GM18517 (cell line): ENCODE results near the gene PKHD1.

Experiments
- ATAC-seq: cut with Tn5 transposase; IDR thresholded peaks from one replicate; pipeline ENCODE4 v1.9.1; 2021; ENCODE audit warnings: mild to moderate bottlenecking, moderate library complexity; ENCODE audit not compliant: unreplicated experiment

Gene PKHD1, protein sequence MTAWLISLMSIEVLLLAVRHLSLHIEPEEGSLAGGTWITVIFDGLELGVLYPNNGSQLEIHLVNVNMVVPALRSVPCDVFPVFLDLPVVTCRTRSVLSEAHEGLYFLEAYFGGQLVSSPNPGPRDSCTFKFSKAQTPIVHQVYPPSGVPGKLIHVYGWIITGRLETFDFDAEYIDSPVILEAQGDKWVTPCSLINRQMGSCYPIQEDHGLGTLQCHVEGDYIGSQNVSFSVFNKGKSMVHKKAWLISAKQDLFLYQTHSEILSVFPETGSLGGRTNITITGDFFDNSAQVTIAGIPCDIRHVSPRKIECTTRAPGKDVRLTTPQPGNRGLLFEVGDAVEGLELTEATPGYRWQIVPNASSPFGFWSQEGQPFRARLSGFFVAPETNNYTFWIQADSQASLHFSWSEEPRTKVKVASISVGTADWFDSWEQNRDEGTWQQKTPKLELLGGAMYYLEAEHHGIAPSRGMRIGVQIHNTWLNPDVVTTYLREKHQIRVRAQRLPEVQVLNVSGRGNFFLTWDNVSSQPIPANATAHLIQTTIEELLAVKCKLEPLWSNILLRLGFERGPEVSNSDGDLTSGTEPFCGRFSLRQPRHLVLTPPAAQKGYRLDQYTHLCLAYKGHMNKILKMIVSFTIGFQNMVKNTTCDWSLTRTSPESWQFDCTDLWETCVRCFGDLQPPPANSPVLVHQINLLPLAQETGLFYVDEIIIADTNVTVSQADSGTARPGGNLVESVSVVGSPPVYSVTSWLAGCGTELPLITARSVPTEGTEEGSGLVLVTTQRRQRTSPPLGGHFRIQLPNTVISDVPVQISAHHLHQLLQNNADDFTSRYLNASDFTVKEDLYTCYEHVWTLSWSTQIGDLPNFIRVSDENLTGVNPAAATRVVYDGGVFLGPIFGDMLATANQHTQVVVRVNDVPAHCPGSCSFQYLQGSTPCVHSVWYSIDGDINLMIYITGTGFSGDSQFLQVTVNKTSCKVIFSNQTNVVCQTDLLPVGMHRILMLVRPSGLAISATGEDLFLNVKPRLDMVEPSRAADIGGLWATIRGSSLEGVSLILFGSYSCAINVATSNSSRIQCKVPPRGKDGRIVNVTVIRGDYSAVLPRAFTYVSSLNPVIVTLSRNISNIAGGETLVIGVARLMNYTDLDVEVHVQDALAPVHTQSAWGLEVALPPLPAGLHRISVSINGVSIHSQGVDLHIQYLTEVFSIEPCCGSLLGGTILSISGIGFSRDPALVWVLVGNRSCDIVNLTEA (N-terminal part only)

DNA sequence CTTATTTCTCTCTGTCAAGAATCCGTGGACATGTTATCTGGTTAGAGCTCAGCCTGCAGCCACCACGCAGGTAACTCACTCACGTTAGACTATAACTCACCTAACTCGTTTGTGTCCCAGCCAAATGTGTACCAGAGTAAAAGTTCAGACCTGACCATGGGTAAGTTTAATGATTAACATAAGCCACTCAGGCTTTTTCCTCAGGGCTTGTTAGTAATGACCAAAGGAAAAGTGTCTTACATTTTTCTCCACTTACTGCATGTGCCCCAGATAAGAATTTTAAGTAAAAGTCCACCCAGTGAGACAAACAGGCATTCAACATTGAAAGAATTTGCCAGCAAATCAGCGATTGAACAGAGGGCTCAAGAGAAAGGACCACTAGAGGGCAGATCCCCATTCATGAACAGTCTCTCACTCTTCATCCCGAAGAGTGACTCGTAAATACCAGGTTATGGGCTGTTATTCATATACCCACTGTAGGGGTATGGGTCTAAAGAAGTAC lies at the start of gene PKHD1:
Gene PKHD1 (minus strand): TSS at position 116 of the 502 bp plus-strand sequence. CDS start 2,680 bp downstream, outside the sequence.
- ATAC-seq: no peak

DNA sequence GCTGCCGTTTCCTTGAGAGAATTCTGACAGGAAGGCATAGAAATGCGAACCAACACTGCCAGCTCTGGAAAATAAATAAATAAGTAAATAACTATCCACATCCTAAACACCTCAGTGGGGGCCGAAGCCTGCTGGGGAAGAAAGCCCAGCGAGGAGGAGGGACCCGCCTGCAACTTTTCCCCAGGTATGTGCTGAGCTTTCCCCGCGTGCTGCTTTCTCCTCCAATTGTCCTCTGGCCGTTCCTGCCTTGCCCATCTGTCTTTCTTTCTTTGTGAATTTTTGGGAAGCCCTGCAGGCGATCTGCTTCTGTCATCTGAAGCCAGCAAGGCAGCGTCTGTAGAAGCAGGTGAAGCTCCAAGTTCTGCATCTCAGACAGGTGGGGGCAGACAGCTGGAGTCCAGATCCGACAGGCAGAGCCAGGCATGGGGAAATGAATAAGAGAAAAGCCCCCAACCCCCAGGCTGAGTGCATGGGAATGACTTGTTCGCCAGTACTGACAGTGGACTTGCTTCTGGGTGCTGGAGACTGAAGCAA lies 49.6 kb upstream of the PKHD1 start:
- no peak for ATAC-seq

DNA sequence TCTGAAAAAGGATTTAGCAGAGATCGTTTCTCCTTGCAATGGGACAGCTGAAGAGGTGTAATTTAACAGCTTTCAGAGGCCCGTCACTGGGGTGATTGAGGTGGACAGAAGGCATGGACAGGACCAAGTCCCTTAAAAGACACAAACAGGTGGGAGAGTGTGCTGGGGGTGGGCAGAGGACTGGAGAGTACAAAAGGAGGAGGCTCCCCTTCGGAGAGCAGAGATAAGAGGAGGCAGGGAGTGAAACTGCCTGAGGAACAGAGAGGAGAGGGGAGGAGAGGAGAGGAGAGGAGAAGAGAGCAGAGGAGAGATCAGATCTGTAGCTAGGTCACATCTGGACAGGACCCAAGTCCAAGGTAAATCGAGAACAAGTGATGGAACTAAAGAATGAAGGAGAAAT lies 48.6 kb upstream of the PKHD1 start:
- no peak for ATAC-seq

DNA sequence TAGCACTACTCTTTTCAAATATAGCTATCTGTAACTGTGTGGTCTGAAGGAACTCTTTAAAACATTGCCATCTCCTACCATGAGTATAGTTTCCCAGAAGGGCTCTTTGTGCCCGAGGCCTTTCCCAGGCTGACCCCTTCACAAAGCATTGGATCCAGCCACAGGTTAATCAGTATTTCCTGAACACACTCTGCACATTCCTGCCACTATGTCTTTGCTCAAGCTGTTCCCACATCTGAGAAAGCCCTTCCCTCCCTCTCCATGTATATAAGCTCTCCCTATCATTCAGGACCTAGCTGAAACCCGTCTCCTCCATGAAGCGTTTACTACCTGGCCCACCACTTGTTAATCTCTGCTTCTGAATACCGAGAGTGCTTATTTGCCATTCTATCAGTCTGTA lies 47.8 kb upstream of the PKHD1 start:
- ATAC-seq: no peak

DNA sequence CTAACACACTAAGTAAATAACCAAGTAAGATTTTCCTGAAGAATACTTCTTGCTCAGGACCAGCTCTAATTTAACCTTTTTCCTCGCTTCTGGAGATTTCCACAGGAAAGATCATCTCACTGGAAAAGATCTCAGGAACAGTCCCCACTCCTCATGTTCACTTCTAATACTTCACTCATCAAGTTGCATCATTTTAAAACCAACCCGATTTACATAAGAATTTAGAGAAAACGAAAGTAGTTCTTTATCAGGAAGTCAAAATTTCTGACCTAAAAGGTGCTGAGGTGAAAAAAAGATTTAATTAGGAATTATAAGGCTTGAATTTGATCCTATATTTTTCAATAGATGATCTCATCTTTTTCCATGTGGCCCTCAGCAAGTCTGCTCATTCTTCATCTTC lies 46.6 kb upstream of the PKHD1 start:
- ATAC-seq: no peak

DNA sequence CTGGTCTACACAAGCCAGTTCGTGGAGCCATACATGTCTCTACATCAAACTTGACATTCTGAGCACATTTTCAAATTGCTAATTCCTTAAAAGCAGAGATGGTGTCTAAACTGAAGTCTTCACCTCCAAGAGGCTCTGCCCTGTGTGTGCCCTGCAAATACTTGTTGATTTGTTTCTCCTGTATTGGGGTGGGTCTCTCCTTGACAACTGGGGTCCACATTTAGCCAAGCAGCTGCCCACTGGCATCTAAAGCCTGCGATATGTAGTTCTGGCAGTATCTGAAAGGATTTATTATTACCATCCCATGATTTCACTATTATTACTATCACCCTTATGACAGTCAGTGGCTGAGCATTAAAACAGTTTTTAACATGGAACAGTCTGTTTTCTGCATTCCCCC lies 45.9 kb upstream of the PKHD1 start:
- no peak for ATAC-seq

DNA sequence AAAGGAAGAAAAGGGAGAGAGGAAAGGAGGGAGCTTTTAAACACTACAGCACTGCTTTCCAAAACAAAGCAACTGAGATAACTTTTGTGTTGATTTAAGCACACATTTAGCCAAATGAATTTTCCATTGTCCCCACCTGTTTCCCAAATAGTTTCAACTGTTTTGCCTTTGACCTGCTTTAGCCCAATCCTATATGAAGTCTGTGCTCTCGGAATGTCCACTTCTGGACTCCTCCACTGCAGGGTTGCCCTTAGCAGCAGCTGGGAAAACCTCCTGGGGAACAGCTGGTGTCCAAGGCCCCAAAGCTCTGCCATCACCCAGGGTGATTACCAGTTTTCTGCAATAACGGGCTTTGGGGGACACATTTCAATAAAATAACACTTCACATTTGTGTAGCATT lies 44.9 kb upstream of the PKHD1 start:
- ATAC-seq: no peak

DNA sequence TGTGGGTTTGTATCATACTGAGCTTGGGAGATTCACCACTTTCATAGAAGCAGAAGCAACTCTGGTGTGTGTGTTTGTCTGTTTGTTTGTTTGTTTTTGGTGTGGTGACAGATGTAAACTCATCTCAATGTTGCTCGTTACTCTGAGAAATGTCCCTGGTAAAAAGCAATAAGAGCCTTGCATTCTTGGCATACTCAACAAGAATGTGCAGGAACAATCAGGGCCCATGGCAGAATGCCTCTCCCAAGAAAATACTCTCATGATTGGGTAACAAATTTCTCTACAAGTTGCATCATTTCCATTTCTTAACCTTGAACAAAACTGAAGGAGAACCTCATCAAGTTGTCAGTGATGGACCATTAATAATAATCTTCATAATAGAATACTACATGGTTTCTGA lies 43.0 kb upstream of the PKHD1 start:
- no peak for ATAC-seq

DNA sequence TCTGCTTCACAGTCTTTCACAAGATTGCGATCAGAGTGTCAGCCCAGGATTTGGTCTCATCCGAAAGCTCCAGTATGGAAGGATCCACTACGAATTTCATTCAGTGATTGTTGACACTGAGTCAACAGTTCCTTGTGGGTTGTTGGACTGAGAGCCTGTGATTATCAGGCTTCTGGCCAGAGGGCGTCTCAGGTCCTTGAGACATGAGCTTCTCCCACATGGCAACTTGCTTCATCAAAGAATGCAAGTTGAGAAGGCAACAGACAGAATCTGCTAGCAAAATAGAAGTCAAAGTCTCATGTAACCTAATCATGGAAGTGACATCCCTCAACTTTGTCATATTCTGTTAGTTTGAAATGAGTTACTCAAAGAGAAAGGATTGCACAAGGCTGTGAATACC lies 40.5 kb upstream of the PKHD1 start:
- ATAC-seq: no peak

DNA sequence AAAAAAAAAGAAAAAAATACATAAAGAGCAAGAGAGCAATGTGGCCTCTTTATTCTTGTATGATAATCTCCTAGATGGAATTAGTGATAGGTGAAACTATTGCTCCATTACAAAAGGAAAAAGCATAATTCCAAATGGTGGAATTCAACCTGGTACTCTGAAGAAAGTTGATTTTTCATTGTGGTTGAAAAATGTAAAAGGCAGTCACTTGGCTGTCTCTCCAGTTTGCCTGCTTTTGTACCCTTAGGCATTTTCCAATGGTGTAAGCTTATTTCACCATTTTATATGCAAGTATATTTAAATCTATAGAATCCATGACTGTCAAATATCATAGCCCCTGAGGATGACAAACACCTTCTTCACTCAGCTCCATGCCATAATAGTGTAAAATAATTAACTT lies 38.8 kb upstream of the PKHD1 start:
- no peak for ATAC-seq

DNA sequence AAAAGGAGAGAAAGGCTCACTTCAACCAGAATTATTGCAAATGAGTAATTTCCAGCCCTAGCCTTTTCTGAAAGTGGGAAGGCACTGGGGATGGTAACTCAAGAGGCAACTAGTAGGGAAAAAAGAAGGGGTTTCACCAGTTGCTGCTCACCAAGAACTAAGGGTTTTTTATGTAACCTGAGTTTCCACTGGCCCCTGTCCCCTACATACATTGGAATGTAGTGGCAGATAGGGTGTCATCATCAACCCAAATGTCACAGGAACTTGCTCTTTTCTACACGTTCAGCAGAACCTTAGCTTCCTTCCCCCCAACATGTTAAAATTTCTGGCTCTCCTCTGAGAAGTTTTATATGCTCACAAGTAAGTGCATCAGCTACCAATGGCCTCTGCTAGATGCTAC lies 38.2 kb upstream of the PKHD1 start:
- ATAC-seq: no peak

DNA sequence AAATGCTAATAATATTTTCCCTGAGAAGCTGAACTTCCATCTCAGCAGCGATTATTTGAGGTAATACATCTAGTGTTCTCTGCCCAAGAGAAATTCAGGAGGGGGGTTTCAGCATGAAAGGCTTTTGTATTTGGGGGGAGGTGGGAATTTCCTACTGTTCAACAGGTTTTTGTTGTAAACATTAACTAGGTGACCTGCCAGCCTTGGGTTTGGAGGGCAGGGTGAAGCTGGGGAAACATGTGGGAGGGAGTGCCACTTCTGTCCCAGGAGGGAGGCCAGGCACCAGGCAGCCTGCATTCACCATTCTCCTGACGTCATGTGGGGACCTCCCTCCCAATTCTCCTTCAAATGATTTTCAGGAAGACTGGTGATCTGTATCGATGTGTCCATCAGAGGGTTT lies 37.7 kb upstream of the PKHD1 start:
- ATAC-seq: no peak

DNA sequence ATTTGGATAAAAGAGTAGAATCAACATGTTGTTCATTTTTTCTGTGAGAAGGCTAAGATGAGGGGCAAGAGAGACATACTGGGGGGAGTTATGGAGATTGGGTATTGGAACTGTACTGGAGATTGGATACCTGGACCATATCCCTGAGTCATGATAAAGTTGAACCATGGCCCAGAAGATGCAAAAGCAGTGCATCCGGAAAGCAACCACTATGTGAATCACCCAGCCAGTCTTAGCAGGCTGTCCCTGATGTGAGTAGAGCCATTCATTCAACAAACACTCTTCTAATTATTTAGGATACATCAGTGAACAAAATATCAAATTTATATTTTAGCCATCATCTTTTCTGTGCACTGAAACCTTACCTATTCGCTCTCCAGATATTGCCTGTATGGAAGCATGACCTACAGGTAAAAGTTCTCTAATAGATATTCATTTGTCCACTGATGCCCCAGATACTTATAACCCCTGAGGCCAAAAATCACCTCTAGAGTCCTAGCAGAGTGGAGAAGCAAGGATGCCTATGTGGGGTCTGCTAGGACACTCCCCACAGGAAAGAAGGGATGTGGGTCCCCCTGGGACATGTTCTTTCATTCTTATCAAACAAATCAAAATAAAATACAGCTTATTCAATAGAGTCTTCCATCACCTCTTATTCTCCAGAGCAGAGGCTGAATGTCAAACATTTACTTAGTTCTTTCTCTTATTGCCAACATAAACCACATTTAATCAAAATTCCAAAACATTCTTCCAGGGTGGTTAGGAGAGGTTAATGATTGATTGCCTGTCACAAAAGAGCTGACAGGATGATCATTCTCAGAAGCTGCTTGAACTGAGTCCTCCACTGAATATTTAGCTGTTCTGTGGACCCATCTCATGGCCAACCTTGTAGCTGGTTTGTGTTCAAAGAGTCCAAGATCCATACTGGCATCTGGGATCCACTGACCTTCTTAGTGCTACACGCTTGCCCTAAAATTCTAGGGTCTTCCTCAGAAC lies 37.0 kb upstream of the PKHD1 start:
- no peak for ATAC-seq

DNA sequence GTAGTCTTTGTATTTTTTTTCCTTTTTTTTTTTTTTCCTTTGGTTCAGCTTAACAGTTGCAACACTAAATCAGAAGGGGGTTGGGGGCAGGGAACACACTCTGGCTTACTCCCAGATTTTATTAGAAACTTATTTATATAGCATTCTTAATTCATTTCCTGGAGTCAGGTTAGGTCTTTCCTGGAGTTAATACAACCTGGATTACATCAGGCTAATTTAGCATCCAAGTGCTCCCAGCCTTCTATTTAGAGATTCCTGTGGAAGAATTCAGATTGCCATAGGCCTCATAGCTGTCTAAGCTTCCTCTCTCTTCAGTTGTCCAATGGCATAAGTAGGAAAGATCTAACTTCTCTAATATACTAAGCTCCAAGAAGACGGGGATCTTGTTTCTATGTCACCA lies 35.8 kb upstream of the PKHD1 start:
- ATAC-seq: no peak

DNA sequence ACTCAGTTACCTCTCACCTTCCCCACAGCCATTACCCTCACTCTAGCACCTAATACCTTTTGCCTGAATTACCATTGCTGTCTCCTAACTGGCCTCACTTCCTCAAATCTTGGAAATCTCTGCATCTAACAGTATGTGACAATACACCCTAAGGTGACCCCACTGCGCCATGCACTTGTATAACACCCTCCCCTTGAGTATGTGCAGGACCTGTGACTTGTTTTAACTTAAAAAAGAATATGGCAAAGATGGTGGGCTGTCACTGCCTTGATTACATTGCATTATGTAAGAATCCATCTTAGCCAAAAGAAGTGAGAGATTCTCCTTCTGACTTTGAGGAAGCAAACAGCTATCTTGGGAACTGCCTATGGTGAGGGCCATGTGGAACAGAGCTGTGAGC lies 29.9 kb upstream of the PKHD1 start:
- no peak for ATAC-seq

DNA sequence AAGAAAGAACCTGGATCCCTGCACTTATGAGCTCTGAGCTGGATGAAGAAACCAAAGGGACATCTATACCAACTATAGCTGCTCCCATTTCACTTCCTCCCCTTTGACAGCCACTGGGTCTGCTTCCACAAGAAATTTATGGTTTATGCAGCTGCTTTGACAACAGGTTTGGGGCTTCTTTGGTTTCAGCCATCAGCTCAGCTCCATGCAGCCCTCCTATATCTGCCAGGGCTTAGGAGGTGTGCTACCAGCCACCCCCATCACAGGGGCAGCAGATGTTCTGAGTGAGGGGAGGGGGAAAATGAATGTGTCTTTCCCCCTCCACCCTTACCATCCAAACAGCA lies 29.2 kb upstream of the PKHD1 start:
- ATAC-seq: no peak

DNA sequence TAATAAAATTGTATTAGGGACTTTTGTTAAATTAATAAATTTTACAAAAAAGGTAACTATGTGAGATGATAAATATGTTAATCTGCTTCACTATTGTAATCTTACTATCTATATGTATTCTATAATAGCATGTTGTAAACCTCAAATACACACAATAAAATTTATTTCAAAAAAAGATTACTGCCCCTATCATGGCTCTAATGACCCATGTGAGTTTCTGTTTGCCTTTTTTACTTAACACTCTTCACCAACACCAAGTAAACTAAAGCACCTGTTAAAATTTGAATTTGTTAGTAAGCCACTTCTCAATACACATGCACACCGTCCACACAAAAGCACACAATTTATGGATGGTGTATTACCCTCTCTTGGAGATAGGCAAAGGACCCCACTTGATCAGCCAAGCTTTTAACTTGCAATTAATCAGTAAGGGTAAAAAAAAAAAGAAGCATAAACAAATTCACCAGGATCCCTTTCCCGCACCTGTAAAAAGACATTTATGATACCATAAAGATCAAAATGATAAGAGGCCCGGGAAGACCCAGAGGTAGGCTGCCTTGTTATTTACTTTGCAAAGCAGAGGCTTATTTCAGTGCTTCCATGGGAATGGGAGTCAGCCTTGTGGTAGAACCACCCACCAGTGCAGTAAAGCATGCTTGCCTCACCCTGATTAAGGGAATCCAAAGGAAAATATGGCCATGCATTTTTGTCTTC lies 28.6 kb upstream of the PKHD1 start:
- ATAC-seq: no peak

DNA sequence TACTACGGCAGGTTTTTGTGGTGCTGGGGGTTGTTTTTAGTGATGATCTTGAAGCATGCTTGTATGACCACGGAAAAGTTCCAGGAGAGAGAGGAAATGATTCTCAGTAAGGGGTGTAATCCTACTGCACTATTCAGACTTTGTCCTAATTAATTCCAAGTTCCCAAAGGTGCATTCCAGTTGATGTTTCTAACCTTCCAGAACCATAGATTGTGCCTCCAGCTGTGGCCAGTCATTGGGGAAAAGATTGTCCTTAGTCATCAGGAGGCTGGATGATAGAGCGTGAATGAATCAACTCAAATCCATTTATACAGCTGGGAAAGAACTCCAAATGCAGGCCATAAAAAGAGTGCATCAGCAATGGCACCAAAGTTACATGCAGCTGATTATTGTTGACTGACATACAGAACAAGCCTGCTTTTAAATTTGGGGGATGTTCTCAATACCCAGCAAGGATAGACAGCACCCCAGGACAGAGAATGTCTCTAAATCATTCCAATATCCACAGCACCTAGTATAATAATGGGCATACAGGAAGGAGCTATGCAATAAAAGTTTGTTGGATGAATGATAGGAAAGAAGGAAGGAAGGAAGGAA lies 27.8 kb upstream of the PKHD1 start:
- ATAC-seq: no peak

DNA sequence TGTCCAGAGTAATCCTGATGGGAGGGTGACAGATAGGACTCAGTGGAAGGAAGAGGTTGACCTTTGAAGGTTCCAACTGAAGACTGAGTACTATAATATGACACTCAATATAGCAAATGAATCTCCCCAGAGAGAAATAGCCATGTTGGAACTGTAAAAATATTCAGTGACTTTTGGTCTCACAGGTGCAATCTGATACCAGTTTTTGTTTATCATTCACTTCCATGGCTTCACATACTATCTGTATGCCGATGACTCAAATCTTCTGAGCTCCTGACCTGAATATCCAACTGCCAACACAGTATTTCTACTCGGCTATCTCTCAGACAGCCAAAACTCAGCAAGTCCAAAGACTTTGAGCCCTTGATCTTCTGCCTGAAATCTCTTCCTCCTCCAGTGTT lies 21.8 kb upstream of the PKHD1 start:
- no peak for ATAC-seq
